ENCODE results near the gene ZNF385C. TPM values are rescaled to one million over a fixed set of nuclear protein-coding genes. Genes with fewer than 3 reads are reported as not detected.

ZNF385C gene
- total RNA-seq, 1 experiment from 2014 or later, result 2.8 TPM

DNA sequence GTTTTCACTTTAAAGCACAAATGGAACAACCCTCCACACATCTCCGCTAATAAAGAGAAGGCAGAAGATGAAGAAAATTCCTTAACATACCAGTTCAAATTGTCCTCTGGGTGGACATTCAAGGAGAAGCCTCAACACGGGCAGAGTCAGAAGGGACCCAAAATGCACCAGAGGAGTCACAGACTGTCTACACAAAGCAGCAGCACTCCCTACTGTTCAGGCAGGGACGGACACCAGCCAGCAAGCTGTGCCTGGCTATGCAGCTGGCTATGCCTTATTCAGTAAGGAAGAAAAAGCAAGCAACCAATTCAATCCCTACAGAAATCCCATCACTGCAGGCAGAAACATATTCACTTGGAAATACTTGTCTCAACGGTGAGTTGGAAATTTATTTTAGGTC lies 89.1 kb downstream of the ZNF385C start:
- WGBS (ENCODE audit: extremely low coverage, insufficient read length, low lambda C conversion rate), result no CpG with 5 or more reads among the region's 4 CpGs
- peak; percentile 50 for DNase-seq
- Histone ChIP-seq H4K20me1 (ENCODE audit: control insufficient read depth, insufficient read depth, insufficient read length) (no peaks in the 10 kb centered on the region), H4K91ac (ENCODE audit: insufficient read length, low read depth, low read length) (no peak overlapping the region), H2BK20ac (ENCODE audit: low read depth, low read length, poor library complexity, severe bottlenecking) (no peak overlapping the region), H3K27ac (ENCODE audit: insufficient read length, low read depth, low read length) (no peak overlapping the region), H4K5ac (ENCODE audit: insufficient read length, low read depth, low read length) (no peak overlapping the region), H3K9ac (ENCODE audit: extremely low read depth, insufficient read length, low read length) (no peak overlapping the region), H3K14ac (ENCODE audit: insufficient read depth, low read length) (no peak overlapping the region), H3K79me2 (ENCODE audit: insufficient read depth, low read length) (peaks cover 45% of the 10 kb centered on the region), H2BK120ac (ENCODE audit: low read depth, low read length, poor library complexity, severe bottlenecking) (no peak overlapping the region), H3K79me1 (ENCODE audit: insufficient read depth, low read depth, low read length, poor library complexity, severe bottlenecking) (peaks cover 9% of the 10 kb centered on the region), H4K8ac (replicated peaks; ENCODE audit: insufficient read length, low read depth, low read length) (no peak overlapping the region), H2BK5ac (ENCODE audit: insufficient read length, low read length) (no peak overlapping the region), H3K18ac (ENCODE audit: insufficient read length, low read depth, low read length) (no peak overlapping the region), H3K23ac (ENCODE audit: insufficient read length, low read depth, low read length) (no peak overlapping the region), H3K27me3 (ENCODE audit: insufficient read depth, low read length) (no peaks in the 10 kb centered on the region), H2BK12ac (ENCODE audit: insufficient read length, low read depth, low read length) (no peak overlapping the region), H3K4me1 (ENCODE audit: insufficient read depth, low read length) (peaks cover 13% of the 10 kb centered on the region), H2AFZ (ENCODE audit: low read length) (no peak overlapping the region), H3K9me3 (ENCODE audit: control insufficient read depth, low read depth, low read length) (no peaks in the 10 kb centered on the region), H2BK15ac (ENCODE audit: low read depth, low read length) (no peak overlapping the region), H3T11ph (ENCODE audit: low read length) (no peak overlapping the region), H3K56ac (ENCODE audit: insufficient read length, low read depth, low read length) (no peak overlapping the region), H2AK5ac (ENCODE audit: insufficient read length, low read length) (no peak overlapping the region), H3K4ac (ENCODE audit: low read depth, low read length) (no peak overlapping the region), H3K23me2 (ENCODE audit: insufficient read length, low read depth, low read length, poor library complexity, severe bottlenecking) (no peaks in the 10 kb centered on the region), H3K4me2 (ENCODE audit: insufficient read depth, insufficient read length, low read length) (no peak overlapping the region)
- H3K36me3 Mint-ChIP-seq (ENCODE audit: insufficient read depth in 1 of 3, low read depth in 3 of 3), result peaks cover 12 to 33% (median 15%) of the 10 kb centered on the region in 3 experiments
- peak overlapping the region; percentile 22 to 78 (median 74); a peak in 4 of 7 replicates for H3K27ac Mint-ChIP-seq
- H3K27me3 Mint-ChIP-seq (ENCODE audit: low read depth), result no peaks in the 10 kb centered on the region
- H3K9me3 Mint-ChIP-seq, result no peaks in the 10 kb centered on the region
- no peak overlapping the region for H3K4me3 Mint-ChIP-seq
- TF ChIP-seq, protein P1, sequence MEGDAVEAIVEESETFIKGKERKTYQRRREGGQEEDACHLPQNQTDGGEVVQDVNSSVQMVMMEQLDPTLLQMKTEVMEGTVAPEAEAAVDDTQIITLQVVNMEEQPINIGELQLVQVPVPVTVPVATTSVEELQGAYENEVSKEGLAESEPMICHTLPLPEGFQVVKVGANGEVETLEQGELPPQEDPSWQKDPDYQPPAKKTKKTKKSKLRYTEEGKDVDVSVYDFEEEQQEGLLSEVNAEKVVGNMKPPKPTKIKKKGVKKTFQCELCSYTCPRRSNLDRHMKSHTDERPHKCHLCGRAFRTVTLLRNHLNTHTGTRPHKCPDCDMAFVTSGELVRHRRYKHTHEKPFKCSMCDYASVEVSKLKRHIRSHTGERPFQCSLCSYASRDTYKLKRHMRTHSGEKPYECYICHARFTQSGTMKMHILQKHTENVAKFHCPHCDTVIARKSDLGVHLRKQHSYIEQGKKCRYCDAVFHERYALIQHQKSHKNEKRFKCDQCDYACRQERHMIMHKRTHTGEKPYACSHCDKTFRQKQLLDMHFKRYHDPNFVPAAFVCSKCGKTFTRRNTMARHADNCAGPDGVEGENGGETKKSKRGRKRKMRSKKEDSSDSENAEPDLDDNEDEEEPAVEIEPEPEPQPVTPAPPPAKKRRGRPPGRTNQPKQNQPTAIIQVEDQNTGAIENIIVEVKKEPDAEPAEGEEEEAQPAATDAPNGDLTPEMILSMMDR (conservative IDR thresholded peaks at IDR 0.05), result peak; percentile 32; the same call in 2 of the 3 replicates
- H3K4me1 Mint-ChIP-seq, result peaks cover 41 to 42% of the 10 kb centered on the region in 2 experiments

Data from H9 (cell line).